DMS79 treated with DMSO at 0.1 percent for 48 hours (cell line): ENCODE measurements around the gene TTC36.
A peak's percentile ranks its signal among the peaks of the same experiment; 100 is the strongest.
"Not testable (repeated sequence)": the region's sequence is repeated elsewhere in the genome, so short reads cannot be mapped to it uniquely, and the experiment has no call there.

Source experiments
- DNase-seq: peaks from one replicate; lab custom pipeline; 2025; lab: John Stamatoyannopoulos, UW

Gene TTC36, protein sequence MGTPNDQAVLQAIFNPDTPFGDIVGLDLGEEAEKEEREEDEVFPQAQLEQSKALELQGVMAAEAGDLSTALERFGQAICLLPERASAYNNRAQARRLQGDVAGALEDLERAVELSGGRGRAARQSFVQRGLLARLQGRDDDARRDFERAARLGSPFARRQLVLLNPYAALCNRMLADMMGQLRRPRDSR

DNA sequence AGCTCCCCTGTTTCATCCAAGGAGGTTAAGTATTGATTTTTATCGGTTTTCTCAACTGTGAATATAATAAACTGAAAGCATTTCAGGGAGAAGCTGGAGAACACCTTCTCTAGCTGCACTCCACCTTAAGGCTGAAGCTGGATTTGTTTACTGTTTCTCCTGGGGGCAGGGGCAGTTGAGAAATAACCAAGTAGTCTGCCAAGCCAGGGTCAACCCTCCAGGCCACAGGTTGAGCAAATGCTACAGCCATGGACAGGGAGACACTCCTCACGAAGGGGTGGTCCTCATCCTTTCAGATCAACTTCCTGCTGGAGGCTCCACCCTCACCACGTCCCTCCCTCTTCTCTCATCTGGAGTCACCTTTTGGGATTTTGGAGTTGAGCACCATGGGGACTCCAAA, at the start of gene TTC36:
TSS of gene TTC36 (plus strand) at position 366 of the 400 bp plus-strand sequence. CDS start at position 387, 21 bp downstream.
- DNase-seq = no peak

DNA sequence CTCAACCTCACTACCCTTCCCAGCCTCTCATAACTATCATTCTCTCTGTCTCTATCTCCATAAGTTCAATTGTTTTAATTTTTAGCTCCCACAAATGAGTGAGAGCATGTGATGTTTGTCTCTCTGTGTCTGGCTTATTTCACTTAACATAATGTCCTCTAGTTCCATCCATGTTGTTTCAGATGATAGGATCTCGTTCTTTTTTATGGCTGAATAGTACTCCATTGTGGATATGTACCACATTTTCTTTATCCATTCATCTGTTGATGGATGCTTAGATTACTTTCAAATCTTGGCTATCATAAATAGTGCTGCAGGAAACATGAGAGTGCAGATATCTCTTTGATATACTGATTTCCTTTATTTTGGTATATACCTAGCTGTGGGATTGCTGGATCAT, 46.0 kb upstream of the TTC36 start:
- not testable (repeated sequence) for DNase-seq

DNA sequence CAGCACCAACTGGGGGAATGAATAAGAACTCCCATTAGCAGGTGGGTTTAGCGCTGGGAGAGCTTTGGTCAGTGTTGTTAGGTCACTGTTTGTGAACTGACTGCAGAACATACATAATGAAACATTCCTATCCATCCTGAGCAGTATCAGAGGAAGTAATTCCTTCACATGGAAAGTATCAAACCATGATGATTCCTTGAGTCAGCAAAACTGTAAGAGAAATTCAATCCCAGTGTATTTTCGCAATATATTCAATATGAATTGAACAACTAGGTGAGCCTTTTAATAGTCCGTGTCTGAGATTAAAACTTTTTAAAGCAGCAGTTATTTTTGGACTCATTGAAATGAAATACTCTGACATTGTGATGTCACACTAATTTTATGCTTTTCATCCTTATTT, 42.9 kb upstream of the TTC36 start:
- DNase-seq = no peak

DNA sequence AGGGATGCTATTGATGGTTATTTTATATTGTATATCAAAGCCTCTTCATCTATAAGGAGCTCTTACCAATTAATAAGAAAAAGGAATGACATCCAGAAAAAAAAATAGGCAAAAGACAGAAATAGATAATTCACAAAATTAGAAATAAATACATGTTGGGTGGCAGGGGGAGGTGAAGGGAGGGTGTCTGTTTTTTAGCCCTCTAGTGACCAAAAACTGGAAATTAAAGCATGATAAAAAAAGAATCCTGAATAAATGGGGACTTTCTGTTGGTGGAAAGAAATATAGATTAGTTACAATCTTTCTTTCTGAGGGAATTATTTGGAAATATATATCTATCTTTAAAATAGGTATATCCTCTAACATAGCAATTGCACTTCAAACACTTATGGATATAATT, 42.0 kb upstream of the TTC36 start:
- no peak for DNase-seq

DNA sequence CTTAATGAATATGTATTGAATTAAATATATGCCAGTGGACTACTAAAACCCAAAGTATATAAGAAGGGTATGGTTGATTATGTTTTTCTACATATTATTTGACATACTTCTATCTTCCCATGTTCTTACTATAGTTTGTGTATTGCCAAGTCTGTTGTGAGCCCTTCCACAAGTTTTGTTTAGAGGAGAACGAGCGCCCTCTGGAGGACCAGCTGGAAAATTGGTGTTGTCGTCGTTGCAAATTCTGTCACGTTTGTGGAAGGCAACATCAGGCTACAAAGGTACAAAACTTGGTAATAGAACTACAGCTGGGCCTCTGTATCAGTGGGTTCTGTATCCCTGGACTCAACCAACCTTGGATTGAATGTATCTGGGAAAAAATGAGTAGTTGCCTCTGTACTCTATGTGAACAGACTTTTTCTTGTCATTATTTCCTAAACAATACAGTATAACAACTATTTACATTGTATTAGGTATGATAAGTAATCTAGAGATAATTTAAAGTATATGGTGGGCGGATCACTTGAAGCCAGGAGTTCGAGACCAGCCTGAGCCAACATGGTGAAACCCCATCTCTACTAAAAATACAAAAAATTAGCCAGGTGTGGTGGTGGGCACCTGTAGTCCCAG, 38.7 kb upstream of the TTC36 start:
- peak; percentile 83 for DNase-seq

DNA sequence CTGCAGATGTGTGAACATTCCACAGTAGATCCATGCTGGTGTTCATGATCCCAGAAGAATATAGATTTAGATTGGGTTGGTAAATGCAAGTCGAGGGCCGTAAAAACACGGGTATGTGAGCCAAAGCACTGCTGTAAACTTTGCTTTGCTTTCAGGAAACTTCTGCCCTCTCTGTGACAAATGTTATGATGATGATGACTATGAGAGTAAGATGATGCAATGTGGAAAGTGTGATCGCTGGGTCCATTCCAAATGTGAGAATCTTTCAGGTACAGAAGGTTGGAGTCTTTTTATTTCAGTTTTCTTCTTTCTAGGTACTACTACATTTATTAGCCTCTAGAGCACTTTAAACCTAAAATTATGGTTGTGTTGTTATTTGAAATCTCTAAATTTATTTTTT, 36.2 kb upstream of the TTC36 start:
- no peak for DNase-seq

DNA sequence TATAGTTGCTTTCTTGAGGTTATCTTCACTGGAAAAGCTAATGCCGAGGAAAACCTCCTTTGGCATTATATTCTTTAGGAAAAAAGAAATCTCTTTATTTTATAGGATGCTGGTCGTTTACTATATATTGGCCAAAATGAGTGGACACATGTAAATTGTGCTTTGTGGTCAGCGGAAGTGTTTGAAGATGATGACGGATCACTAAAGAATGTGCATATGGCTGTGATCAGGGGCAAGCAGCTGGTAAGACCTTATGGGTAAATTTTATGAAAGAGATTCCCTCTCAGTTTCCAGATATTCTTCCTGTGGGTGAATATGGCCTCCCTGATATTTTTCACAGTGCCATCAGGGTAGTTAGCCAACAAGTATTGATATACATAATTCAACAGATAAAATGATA, 29.4 kb upstream of the TTC36 start:
- DNase-seq = no peak

DNA sequence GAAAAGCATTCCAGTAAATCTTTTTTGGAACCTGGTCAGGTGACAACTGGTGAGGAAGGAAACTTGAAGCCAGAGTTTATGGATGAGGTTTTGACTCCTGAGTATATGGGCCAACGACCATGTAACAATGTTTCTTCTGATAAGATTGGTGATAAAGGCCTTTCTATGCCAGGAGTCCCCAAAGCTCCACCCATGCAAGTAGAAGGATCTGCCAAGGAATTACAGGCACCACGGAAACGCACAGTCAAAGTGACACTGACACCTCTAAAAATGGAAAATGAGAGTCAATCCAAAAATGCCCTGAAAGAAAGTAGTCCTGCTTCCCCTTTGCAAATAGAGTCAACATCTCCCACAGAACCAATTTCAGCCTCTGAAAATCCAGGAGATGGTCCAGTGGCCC, 24.1 kb upstream of the TTC36 start:
- no peak for DNase-seq

DNA sequence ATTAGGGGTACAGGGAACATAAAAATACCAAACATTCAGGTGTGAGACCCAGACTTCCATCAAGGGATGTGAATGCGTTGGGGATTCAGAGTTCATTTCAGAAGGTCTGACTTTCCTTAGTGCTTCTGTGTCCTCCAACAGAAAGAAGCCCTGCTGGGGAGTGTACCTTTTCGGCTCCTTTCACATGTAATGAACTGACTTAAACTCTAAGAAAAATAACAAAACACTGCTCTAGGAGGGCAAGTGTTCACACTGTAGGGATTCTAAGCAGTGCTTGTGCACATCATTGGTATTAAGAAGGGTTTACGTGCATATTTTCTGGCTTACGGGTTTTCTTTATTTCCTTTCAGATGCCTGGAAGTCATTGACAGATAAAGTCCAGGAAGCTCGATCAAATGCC, 15.7 kb upstream of the TTC36 start:
- no peak for DNase-seq

DNA sequence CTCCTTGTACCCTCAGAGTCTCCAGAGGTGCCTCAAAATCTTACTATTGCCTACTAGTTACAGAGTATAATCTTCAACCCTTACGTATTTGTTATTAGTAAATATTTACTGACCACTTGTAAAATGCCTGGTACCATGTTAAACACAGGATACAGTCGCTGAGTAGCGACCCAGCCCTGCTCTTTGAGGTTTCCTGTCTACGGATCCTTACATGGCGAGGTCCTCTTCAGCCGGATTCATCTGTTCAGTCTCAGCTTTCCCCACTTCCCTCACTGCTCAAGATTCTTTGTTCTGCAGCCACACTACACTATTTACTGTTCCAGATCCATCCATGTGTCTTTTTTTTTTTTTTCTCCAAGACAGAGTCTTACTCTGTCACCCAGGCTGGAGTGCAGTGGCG, 13.2 kb upstream of the TTC36 start:
- DNase-seq = no peak

DNA sequence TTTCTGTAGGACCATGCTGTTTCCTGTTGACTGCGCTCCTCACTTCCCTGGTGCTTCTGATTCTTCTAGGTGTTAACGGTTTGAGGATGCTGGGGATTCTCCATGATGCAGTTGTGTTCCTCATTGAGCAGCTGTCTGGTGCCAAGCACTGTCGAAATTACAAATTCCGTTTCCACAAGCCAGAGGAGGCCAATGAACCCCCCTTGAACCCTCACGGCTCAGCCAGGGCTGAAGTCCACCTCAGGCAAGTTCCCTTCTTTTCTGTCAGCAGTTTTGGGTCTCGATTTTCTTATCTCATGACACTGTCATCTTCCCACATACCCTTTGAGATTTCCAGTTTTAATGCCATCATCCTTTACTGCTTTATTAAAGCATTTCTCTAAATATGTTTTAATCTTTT, 7.7 kb upstream of the TTC36 start:
- DNase-seq = no peak

DNA sequence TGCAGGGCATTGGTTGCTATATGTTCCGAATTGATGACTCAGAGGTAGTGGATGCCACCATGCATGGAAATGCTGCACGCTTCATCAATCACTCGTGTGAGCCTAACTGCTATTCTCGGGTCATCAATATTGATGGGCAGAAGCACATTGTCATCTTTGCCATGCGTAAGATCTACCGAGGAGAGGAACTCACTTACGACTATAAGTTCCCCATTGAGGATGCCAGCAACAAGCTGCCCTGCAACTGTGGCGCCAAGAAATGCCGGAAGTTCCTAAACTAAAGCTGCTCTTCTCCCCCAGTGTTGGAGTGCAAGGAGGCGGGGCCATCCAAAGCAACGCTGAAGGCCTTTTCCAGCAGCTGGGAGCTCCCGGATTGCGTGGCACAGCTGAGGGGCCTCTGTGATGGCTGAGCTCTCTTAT, 5.4 kb upstream of the TTC36 start:
- no peak for DNase-seq

DNA sequence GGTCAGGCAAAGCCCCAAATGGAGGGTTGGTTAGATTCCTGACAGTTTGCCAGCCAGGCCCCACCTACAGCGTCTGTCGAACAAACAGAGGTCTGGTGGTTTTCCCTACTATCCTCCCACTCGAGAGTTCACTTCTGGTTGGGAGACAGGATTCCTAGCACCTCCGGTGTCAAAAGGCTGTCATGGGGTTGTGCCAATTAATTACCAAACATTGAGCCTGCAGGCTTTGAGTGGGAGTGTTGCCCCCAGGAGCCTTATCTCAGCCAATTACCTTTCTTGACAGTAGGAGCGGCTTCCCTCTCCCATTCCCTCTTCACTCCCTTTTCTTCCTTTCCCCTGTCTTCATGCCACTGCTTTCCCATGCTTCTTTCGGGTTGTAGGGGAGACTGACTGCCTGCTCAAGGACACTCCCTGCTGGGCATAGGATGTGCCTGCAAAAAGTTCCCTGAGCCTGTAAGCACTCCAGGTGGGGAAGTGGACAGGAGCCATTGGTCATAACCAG, 4.7 kb upstream of the TTC36 start:
- no peak for DNase-seq

DNA sequence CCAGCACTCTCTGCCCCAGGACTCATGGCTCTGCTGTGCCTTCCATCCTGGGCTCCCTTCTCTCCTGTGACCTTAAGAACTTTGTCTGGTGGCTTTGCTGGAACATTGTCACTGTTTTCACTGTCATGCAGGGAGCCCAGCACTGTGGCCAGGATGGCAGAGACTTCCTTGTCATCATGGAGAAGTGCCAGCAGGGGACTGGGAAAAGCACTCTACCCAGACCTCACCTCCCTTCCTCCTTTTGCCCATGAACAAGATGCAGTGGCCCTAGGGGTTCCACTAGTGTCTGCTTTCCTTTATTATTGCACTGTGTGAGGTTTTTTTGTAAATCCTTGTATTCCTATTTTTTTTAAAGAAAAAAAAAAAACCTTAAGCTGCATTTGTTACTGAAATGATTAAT, 2.9 kb upstream of the TTC36 start:
- DNase-seq = no peak

DNA sequence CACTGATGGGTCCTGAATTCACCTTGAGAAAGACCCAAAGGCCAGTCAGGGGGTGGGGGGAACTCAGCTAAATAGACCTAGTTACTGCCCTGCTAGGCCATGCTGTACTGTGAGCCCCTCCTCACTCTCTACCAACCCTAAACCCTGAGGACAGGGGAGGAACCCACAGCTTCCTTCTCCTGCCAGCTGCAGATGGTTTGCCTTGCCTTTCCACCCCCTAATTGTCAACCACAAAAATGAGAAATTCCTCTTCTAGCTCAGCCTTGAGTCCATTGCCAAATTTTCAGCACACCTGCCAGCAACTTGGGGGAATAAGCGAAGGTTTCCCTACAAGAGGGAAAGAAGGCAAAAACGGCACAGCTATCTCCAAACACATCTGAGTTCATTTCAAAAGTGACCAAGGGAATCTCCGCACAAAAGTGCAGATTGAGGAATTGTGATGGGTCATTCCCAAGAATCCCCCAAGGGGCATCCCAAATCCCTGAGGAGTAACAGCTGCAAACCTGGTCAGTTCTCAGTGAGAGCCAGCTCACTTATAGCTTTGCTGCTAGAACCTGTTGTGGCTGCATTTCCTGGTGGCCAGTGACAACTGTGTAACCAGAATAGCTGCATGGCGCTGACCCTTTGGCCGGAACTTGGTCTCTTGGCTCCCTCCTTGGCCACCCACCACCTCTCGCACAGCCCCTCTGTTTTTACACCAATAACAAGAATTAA, 2.4 kb upstream of the TTC36 start:
- peak; percentile 28 for DNase-seq

DNA sequence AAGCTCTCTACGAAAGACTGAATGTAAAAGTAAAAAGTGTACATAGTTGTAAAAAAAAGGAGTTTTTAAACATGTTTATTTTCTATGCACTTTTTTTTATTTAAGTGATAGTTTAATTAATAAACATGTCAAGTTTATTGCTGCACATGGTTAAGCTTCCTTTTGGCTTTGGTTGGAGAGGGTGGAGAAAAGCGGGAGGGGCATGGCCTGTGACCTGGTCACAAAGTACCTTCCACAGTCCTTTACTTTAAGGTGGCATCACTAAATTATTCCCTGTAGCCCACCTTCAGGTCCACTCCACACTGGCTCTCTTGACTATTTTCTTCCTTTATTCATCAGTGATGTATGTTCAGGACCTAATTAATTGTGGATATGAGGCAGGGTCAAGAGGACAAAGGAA, 586 bp upstream of the TTC36 start:
- DNase-seq = no peak

DNA sequence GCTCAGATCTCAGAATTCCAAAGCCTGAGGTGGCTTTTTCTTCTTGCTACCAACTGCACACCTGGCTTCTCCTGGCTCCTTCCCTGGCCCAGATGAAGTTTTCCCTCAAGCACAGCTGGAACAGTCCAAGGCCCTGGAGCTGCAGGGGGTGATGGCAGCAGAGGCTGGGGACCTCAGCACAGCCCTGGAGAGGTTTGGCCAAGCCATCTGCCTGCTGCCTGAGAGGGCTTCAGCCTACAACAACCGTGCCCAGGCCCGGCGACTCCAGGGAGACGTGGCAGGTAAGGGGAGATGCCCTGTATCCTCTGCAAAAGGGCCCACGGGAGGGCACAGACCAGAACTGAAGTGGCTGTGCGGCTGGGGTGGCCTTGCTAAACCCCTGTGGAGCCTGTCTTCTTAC, 1.2 kb downstream of the TTC36 start:
- DNase-seq = peak; percentile 53

DNA sequence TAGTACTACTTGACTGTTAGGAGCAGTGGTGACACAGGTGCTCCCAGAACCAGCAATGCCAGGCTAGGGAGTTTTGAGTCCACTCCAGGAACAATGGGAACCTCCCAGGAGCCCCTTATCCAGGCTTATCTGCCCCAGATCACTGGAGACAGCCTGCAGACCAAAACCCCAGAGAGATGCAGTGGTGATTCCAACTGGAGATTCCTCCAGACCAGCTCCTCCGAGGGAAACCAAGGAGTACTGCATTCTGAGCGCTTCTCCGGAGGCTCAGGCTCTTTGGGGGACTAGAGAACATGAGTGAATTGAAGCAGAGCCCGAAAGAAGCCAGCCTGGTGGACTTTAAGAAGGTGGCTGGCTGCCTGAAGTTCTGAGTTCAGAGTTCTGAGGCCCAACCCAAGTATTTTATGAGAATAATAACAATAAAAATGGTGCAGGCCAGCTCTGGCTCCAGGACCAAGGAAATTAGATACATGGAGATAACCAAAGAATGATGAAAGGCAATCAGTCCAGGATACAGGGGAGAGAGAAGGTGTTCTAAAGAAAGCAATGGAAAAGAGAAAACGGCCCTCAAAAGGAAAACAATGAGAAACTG, 2.4 kb downstream of the TTC36 start:
- peak; percentile 68 for DNase-seq

DNA sequence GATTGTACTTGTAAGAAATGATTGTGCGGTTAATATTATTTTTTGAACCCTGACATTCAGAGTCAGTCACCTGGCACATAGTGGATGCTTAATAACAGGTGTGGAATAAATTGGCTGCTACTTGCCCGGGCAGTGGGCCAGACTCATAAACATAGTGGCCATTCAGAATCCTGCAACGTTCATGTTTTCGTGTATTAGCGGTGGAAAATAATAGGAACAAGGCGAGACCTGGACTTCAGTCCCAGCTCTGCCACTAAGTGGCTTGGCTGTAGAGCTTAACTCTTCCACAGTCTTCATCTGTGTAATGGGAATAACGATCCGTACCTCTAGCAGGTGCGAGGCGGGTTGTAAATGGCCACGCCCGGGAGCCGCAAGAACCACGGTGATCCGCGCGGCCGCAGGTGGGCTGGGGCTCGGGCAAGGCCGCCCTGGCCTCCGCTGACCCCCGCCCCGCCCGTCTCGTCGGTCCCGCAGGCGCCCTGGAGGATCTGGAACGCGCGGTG, 3.0 kb downstream of the TTC36 start:
- peak; percentile 98 for DNase-seq

DNA sequence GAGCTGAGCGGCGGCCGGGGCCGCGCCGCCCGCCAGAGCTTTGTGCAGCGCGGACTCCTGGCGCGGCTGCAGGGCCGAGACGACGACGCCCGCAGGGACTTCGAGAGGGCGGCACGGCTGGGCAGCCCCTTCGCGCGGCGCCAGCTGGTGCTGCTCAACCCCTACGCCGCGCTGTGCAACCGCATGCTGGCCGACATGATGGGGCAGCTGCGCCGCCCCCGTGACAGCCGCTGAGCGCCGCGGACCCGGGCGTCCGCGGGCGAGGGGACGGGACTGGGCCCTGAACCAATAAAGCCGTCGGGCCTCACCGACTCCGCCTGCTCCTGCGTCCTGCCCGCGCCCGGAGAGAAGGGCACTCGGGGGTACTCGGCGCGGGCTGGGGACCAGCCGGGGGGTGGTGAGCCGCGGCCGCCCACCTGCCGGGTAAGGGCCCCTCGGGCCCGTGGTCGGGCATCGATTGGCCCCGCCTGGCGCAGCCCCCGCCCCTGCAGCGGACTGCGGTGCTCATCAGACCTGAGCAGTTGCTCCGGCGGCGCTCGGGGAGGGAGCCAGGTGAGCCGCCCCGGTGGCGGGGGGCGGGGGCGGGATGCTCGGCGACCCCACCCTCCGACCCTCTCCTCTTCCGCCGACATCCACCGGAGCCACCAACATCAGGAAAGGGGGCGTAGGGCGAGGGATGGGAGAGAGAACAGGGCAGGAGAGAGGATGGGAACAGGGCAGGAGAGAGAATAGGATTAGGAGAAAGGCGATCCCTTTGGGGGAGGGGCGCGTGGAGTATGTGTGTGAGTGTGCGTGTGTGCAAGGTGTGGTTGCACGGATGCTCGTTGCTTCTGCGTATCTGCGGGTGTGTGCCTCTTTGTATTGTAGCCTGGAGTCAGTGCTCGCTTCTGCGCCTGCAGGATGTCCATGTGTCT, 3.7 kb downstream of the TTC36 start, which contains the start of gene TMEM25:
TSS of gene TMEM25 (plus strand) at position 510 of the 914 bp plus-strand sequence. CDS start 610 bp downstream, outside the sequence.
- DNase-seq = peak; percentile 84

DNA sequence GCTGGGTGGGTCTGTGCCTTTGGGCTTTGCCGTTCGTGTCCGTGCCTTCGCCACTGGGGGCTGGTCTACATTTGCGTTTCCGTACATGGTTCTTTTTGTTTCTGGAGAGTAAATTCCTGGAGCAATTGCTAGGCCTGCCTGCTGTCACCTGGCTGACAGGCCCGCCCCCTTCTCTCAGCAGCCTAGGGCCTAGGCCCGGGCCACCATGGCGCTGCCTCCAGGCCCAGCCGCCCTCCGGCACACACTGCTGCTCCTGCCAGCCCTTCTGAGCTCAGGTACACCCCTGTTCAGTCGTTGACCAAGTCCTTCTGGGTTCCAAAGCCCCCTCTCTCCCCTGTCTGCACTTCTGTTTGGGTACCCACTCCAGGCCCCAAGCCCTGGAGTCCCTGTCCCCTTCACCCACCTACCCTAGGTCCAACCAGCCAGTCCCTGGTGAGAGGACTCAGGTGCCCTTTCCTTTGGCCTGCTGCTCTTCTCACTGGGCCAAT, 4.4 kb downstream of the TTC36 start:
- no peak for DNase-seq
